ENCODE data around the gene ILDR2. TPM values are rescaled to one million over a fixed set of nuclear protein-coding genes. Genes with fewer than 3 reads are reported as not detected.

ILDR2 gene
- total RNA-seq, 1 donor from 2014 or later, result 0.56 TPM

DNA sequence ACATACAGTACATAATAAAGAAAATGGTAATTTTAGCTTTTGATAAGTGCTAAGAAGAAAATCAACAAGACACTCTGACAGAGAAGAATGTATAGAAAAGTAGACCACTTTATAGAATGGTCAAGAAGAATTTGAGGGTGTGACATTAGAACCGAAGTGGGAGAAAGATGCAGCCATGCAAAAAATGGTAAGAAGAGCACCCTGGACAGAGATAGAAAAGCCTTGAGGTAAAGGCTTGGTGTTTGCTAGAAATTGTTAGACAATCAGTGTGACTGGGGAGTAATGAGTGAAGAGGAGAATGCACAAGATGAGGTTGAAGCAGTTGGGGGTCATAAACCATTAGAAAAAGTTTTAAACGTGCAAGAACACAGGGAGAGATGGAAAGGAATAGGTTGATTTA lies 37.2 kb upstream of the ILDR2 start:
- DNase-seq, result no peak
- Mint-ChIP-seq H3K4me1 (ENCODE audit: low read depth, unreplicated experiment) (no peaks in the 10 kb centered on the region), H3K27ac (ENCODE audit: unreplicated experiment) (no peak overlapping the region), H3K27me3 (ENCODE audit: unreplicated experiment) (no peaks in the 10 kb centered on the region), H3K9me3 (ENCODE audit: unreplicated experiment) (no peaks in the 10 kb centered on the region), H3K36me3 (ENCODE audit: unreplicated experiment) (no peaks in the 10 kb centered on the region), H3K4me3 (ENCODE audit: unreplicated experiment) (no peak overlapping the region)
- TF ChIP-seq, protein P1, sequence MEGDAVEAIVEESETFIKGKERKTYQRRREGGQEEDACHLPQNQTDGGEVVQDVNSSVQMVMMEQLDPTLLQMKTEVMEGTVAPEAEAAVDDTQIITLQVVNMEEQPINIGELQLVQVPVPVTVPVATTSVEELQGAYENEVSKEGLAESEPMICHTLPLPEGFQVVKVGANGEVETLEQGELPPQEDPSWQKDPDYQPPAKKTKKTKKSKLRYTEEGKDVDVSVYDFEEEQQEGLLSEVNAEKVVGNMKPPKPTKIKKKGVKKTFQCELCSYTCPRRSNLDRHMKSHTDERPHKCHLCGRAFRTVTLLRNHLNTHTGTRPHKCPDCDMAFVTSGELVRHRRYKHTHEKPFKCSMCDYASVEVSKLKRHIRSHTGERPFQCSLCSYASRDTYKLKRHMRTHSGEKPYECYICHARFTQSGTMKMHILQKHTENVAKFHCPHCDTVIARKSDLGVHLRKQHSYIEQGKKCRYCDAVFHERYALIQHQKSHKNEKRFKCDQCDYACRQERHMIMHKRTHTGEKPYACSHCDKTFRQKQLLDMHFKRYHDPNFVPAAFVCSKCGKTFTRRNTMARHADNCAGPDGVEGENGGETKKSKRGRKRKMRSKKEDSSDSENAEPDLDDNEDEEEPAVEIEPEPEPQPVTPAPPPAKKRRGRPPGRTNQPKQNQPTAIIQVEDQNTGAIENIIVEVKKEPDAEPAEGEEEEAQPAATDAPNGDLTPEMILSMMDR (IDR thresholded peaks at IDR 0.05; ENCODE audit: partially characterized antibody, unreplicated experiment), result no peak

DNA sequence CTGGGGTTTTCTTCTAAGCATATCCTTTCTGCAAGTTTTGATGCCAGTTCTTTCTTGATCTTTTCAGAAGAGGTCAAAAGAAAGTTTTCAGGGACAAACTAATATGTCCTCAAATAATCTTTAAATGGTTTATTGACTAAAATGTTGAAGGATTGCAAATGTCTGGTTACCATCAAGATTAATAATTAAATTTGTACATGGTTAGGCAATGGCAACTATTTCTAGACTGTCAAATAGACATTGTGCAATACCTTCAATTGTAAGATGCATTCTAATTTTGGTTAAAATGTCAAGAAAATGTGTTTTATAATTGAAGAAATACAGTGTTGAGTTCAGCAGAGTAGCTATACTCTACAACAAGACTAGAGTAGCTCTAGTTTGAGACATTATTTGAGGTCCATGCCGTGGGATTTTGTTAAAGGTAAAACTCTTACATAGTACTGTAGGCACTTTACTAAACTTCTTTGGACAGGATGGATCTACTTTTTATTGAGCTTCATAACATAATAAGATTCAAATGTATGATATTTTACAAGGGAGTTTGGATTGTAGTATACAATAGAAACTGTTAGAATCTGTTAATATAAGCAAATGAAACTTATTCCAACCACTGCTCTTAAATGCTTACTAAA lies 36.3 kb upstream of the ILDR2 start:
- Mint-ChIP-seq H3K27me3 (ENCODE audit: unreplicated experiment) (no peaks in the 10 kb centered on the region), H3K4me1 (ENCODE audit: low read depth, unreplicated experiment) (no peaks in the 10 kb centered on the region), H3K27ac (ENCODE audit: unreplicated experiment) (no peak overlapping the region), H3K36me3 (ENCODE audit: unreplicated experiment) (no peaks in the 10 kb centered on the region), H3K9me3 (ENCODE audit: unreplicated experiment) (no peaks in the 10 kb centered on the region), H3K4me3 (ENCODE audit: unreplicated experiment) (no peak overlapping the region)
- TF ChIP-seq, protein P1 (IDR thresholded peaks at IDR 0.05; ENCODE audit: partially characterized antibody, unreplicated experiment), result no peak
- no peak for DNase-seq

DNA sequence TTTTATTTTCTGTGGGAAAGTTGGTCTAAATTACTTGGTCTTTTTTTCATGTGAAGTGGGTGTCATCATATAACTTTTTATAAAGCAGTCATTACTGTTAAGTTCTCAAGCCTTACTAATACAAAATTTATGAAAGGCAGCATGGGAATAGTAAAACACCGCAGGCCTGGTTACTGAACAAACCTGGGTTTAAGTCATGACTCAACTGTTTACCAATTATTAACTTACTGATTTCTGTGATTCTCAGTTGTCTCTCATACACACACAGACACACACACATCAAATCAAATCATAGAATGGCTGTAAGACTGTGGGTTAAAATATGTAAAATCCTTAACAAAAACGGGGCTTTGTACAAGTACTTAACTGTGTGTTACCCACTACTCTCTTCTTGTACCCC lies 28.4 kb upstream of the ILDR2 start:
- H3K4me1 Mint-ChIP-seq (ENCODE audit: low read depth, unreplicated experiment), result no peaks in the 10 kb centered on the region
- no peak overlapping the region for H3K4me3 Mint-ChIP-seq (ENCODE audit: unreplicated experiment)
- no peaks in the 10 kb centered on the region for H3K27me3 Mint-ChIP-seq (ENCODE audit: unreplicated experiment)
- TF ChIP-seq, protein P1 (IDR thresholded peaks at IDR 0.05; ENCODE audit: partially characterized antibody, unreplicated experiment), result no peak
- DNase-seq, result no peak
- H3K27ac Mint-ChIP-seq (ENCODE audit: unreplicated experiment), result no peak overlapping the region
- H3K36me3 Mint-ChIP-seq (ENCODE audit: unreplicated experiment), result peaks cover 5% of the 10 kb centered on the region
- no peaks in the 10 kb centered on the region for H3K9me3 Mint-ChIP-seq (ENCODE audit: unreplicated experiment)

DNA sequence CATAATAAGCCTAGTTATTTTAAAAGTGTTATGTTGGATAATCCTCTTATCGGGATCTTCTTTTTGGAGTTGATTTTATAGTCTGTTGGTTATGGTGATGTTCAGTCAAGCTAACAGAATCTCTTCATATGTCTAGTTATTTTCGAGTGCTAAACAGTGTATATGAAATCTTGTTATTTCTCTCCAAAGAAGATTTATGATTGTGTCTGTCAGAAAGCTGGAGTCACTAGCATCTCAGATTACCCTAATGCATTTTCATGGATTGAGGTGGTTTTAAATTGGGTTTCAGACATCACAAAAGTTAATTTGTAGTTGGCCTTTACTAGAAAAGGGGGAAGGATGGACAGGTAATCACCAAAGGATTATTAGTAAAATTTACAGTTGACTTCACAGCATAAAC lies 27.0 kb upstream of the ILDR2 start:
- no peaks in the 10 kb centered on the region for H3K4me1 Mint-ChIP-seq (ENCODE audit: low read depth, unreplicated experiment)
- TF ChIP-seq, protein P1 (IDR thresholded peaks at IDR 0.05; ENCODE audit: partially characterized antibody, unreplicated experiment), result no peak
- peaks cover 5% of the 10 kb centered on the region for H3K36me3 Mint-ChIP-seq (ENCODE audit: unreplicated experiment)
- no peaks in the 10 kb centered on the region for H3K27me3 Mint-ChIP-seq (ENCODE audit: unreplicated experiment)
- no peak for DNase-seq
- H3K4me3 Mint-ChIP-seq (ENCODE audit: unreplicated experiment), result no peak overlapping the region
- H3K27ac Mint-ChIP-seq (ENCODE audit: unreplicated experiment), result no peak overlapping the region
- H3K9me3 Mint-ChIP-seq (ENCODE audit: unreplicated experiment), result no peaks in the 10 kb centered on the region

DNA sequence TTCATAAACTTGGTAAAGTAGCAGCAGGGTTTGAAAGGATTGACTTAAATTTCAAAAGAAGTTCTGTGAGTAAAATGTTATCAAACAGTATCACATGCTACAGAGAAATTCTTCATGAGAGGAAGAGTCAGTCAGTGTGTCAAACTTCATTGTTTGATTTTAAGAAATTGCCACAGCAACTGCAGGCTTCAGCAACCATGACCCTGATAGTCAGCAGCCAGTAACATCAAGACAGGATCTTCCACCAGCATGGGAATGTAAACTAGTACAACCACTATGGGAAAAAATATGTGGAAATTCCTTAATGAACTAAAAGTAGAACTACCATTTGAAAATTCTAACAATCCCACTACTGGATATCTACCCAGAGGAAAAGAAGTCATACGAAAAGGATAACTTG lies 25.2 kb upstream of the ILDR2 start:
- H3K36me3 Mint-ChIP-seq (ENCODE audit: unreplicated experiment), result peaks cover 5% of the 10 kb centered on the region
- TF ChIP-seq, protein P1 (IDR thresholded peaks at IDR 0.05; ENCODE audit: partially characterized antibody, unreplicated experiment), result no peak
- no peak overlapping the region for H3K27ac Mint-ChIP-seq (ENCODE audit: unreplicated experiment)
- no peak for DNase-seq
- H3K9me3 Mint-ChIP-seq (ENCODE audit: unreplicated experiment), result no peaks in the 10 kb centered on the region
- H3K4me1 Mint-ChIP-seq (ENCODE audit: low read depth, unreplicated experiment), result no peaks in the 10 kb centered on the region
- H3K27me3 Mint-ChIP-seq (ENCODE audit: unreplicated experiment), result no peaks in the 10 kb centered on the region
- H3K4me3 Mint-ChIP-seq (ENCODE audit: unreplicated experiment), result no peak overlapping the region

Data from glutamatergic neuron (in vitro differentiated cells).